Measurements from ENCODE around the gene NR1D2. TPM values are rescaled to one million over a fixed set of nuclear protein-coding genes. Genes with fewer than 3 reads are reported as not detected.

NR1D2 gene
- total and polyA plus RNA-seq, 2 donors: 8.2 to 12.7 TPM

GRCh38 chr3:23961913-23962312 lies 16.8 kb downstream of the NR1D2 start:
- DNase-seq (ENCODE audit: low read depth in 6 of 9, low spot score in 9 of 9): no peak
- H3K9me3 ChIP-seq (ENCODE audit: control insufficient read depth in 2 of 2, insufficient read depth in 1 of 2, low read length in 1 of 2): no peaks in the 10 kb centered on the region
- H3K36me3 ChIP-seq (ENCODE audit: control insufficient read depth in 2 of 2, insufficient read depth in 2 of 2, low read length in 1 of 2): peaks cover 5 to 13% of the 10 kb centered on the region in 2 donors
- peaks cover 0 to 3% of the 10 kb centered on the region in 2 donors for H3K4me1 ChIP-seq (ENCODE audit: control insufficient read depth in 2 of 2, insufficient read depth in 2 of 2, low read length in 2 of 2)
- no peak overlapping the region for H3K27ac ChIP-seq (ENCODE audit: low read depth in 1 of 2, low read length in 1 of 2)
- H3K27me3 ChIP-seq (ENCODE audit: control insufficient read depth in 2 of 2, insufficient read depth in 1 of 2, low read length in 1 of 2): no peaks in the 10 kb centered on the region
- no peak overlapping the region for H3K4me3 ChIP-seq (ENCODE audit: low read length in 2 of 2)
- WGBS: 99% methylated on average over 5 of the region's 5 CpGs

GRCh38 chr3:23964537-23965235 lies 19.6 kb downstream of the NR1D2 start:
- H3K27ac ChIP-seq (ENCODE audit: low read depth in 1 of 2, low read length in 1 of 2): no peak overlapping the region
- peaks cover 5 to 17% of the 10 kb centered on the region in 2 donors for H3K36me3 ChIP-seq (ENCODE audit: control insufficient read depth in 2 of 2, insufficient read depth in 2 of 2, low read length in 1 of 2)
- no peak overlapping the region for H3K4me3 ChIP-seq (ENCODE audit: low read length in 2 of 2)
- H3K9me3 ChIP-seq (ENCODE audit: control insufficient read depth in 2 of 2, insufficient read depth in 1 of 2, low read length in 1 of 2): no peaks in the 10 kb centered on the region
- WGBS: 96% methylated on average over 3 of the region's 3 CpGs
- H3K27me3 ChIP-seq (ENCODE audit: control insufficient read depth in 2 of 2, insufficient read depth in 1 of 2, low read length in 1 of 2): no peaks in the 10 kb centered on the region
- DNase-seq (ENCODE audit: low read depth in 6 of 9, low spot score in 9 of 9): no peak
- peaks cover 0 to 3% of the 10 kb centered on the region in 2 donors for H3K4me1 ChIP-seq (ENCODE audit: control insufficient read depth in 2 of 2, insufficient read depth in 2 of 2, low read length in 2 of 2)

GRCh38 chr3:23966328-23966727 lies 21.2 kb downstream of the NR1D2 start:
- no peak overlapping the region for H3K4me3 ChIP-seq (ENCODE audit: low read length in 2 of 2)
- DNase-seq (ENCODE audit: low read depth in 6 of 9, low spot score in 9 of 9): no peak
- H3K27ac ChIP-seq (ENCODE audit: low read depth in 1 of 2, low read length in 1 of 2): no peak overlapping the region
- 93% methylated on average over 1 of the region's 1 CpG for WGBS
- no peaks in the 10 kb centered on the region for H3K27me3 ChIP-seq (ENCODE audit: control insufficient read depth in 2 of 2, insufficient read depth in 1 of 2, low read length in 1 of 2)
- peaks cover 5 to 17% of the 10 kb centered on the region in 2 donors for H3K36me3 ChIP-seq (ENCODE audit: control insufficient read depth in 2 of 2, insufficient read depth in 2 of 2, low read length in 1 of 2)
- peaks cover 0 to 3% of the 10 kb centered on the region in 2 donors for H3K4me1 ChIP-seq (ENCODE audit: control insufficient read depth in 2 of 2, insufficient read depth in 2 of 2, low read length in 2 of 2)
- H3K9me3 ChIP-seq (ENCODE audit: control insufficient read depth in 2 of 2, insufficient read depth in 1 of 2, low read length in 1 of 2): no peaks in the 10 kb centered on the region

GRCh38 chr3:23968463-23969184 lies 23.5 kb downstream of the NR1D2 start:
- no peak for DNase-seq (ENCODE audit: low read depth in 6 of 9, low spot score in 9 of 9)
- WGBS: 98% methylated on average over 5 of the region's 5 CpGs
- peaks cover 5 to 10% of the 10 kb centered on the region in 2 donors for H3K36me3 ChIP-seq (ENCODE audit: control insufficient read depth in 2 of 2, insufficient read depth in 2 of 2, low read length in 1 of 2)
- no peaks in the 10 kb centered on the region for H3K27me3 ChIP-seq (ENCODE audit: control insufficient read depth in 2 of 2, insufficient read depth in 1 of 2, low read length in 1 of 2)
- no peak overlapping the region for H3K4me3 ChIP-seq (ENCODE audit: low read length in 2 of 2)
- no peaks in the 10 kb centered on the region for H3K9me3 ChIP-seq (ENCODE audit: control insufficient read depth in 2 of 2, insufficient read depth in 1 of 2, low read length in 1 of 2)
- H3K27ac ChIP-seq (ENCODE audit: low read depth in 1 of 2, low read length in 1 of 2): no peak overlapping the region
- peaks cover 0 to 3% of the 10 kb centered on the region in 2 donors for H3K4me1 ChIP-seq (ENCODE audit: control insufficient read depth in 2 of 2, insufficient read depth in 2 of 2, low read length in 2 of 2)

- H3K27me3 ChIP-seq (ENCODE audit: control insufficient read depth in 2 of 2, insufficient read depth in 1 of 2, low read length in 1 of 2): no peaks in the 10 kb centered on the region
- peaks cover 0 to 3% of the 10 kb centered on the region in 2 donors for H3K4me1 ChIP-seq (ENCODE audit: control insufficient read depth in 2 of 2, insufficient read depth in 2 of 2, low read length in 2 of 2)
- H3K36me3 ChIP-seq (ENCODE audit: control insufficient read depth in 2 of 2, insufficient read depth in 2 of 2, low read length in 1 of 2): peaks cover 5 to 10% of the 10 kb centered on the region in 2 donors
- H3K9me3 ChIP-seq (ENCODE audit: control insufficient read depth in 2 of 2, insufficient read depth in 1 of 2, low read length in 1 of 2): no peaks in the 10 kb centered on the region
- no peak overlapping the region for H3K4me3 ChIP-seq (ENCODE audit: low read length in 2 of 2)
- no peak overlapping the region for H3K27ac ChIP-seq (ENCODE audit: low read depth in 1 of 2, low read length in 1 of 2)
- WGBS: 99% methylated on average over 4 of the region's 4 CpGs
- DNase-seq (ENCODE audit: low read depth in 6 of 9, low spot score in 9 of 9): no peak
Observed at GRCh38 chr3:23969393-23969792, 24.3 kb downstream of the NR1D2 start.

- H3K27me3 ChIP-seq (ENCODE audit: control insufficient read depth in 2 of 2, insufficient read depth in 1 of 2, low read length in 1 of 2): no peaks in the 10 kb centered on the region
- H3K4me1 ChIP-seq (ENCODE audit: control insufficient read depth in 2 of 2, insufficient read depth in 2 of 2, low read length in 2 of 2): no peaks in the 10 kb centered on the region
- WGBS: 95% methylated on average over 1 of the region's 1 CpG
- H3K27ac ChIP-seq (ENCODE audit: low read depth in 1 of 2, low read length in 1 of 2): no peak overlapping the region
- peaks cover 0 to 4% of the 10 kb centered on the region in 2 donors for H3K9me3 ChIP-seq (ENCODE audit: control insufficient read depth in 2 of 2, insufficient read depth in 1 of 2, low read length in 1 of 2)
- H3K36me3 ChIP-seq (ENCODE audit: control insufficient read depth in 2 of 2, insufficient read depth in 2 of 2, low read length in 1 of 2): peaks cover 0 to 7% of the 10 kb centered on the region in 2 donors
- no peak overlapping the region for H3K4me3 ChIP-seq (ENCODE audit: low read length in 2 of 2)
- no peak for DNase-seq (ENCODE audit: low read depth in 6 of 9, low spot score in 9 of 9)
Observed at GRCh38 chr3:23971684-23972083, 26.6 kb downstream of the NR1D2 start.

- no peaks in the 10 kb centered on the region for H3K27me3 ChIP-seq (ENCODE audit: control insufficient read depth in 2 of 2, insufficient read depth in 1 of 2, low read length in 1 of 2)
- no peak for DNase-seq (ENCODE audit: low read depth in 6 of 9, low spot score in 9 of 9)
- peaks cover 3% of the 10 kb centered on the region in 2 donors for H3K36me3 ChIP-seq (ENCODE audit: control insufficient read depth in 2 of 2, insufficient read depth in 2 of 2, low read length in 1 of 2)
- no peaks in the 10 kb centered on the region for H3K4me1 ChIP-seq (ENCODE audit: control insufficient read depth in 2 of 2, insufficient read depth in 2 of 2, low read length in 2 of 2)
- no peak overlapping the region for H3K4me3 ChIP-seq (ENCODE audit: low read length in 2 of 2)
- peaks cover 0 to 8% of the 10 kb centered on the region in 2 donors for H3K9me3 ChIP-seq (ENCODE audit: control insufficient read depth in 2 of 2, insufficient read depth in 1 of 2, low read length in 1 of 2)
- 88% methylated on average over 4 of the region's 4 CpGs for WGBS
- H3K27ac ChIP-seq (ENCODE audit: low read depth in 1 of 2, low read length in 1 of 2): no peak overlapping the region
Observed at GRCh38 chr3:23976555-23976954, 31.5 kb downstream of the NR1D2 start.

- H3K27me3 ChIP-seq (ENCODE audit: control insufficient read depth in 2 of 2, insufficient read depth in 1 of 2, low read length in 1 of 2): no peaks in the 10 kb centered on the region
Observed at GRCh38 chr3:23979569-23979968, 34.5 kb downstream of the NR1D2 start.

GRCh38 chr3:23981136-23981535 lies 36.0 kb downstream of the NR1D2 start:
- Histone ChIP-seq H3K9me3 (ENCODE audit: control insufficient read depth in 2 of 2, insufficient read depth in 1 of 2, low read length in 1 of 2) (peaks cover 0 to 14% of the 10 kb centered on the region in 2 donors), H3K4me1 (ENCODE audit: control insufficient read depth in 2 of 2, insufficient read depth in 2 of 2, low read length in 2 of 2) (no peaks in the 10 kb centered on the region), H3K27ac (ENCODE audit: low read depth in 1 of 2, low read length in 1 of 2) (no peak overlapping the region), H3K4me3 (ENCODE audit: low read length in 2 of 2) (no peak overlapping the region), H3K36me3 (ENCODE audit: control insufficient read depth in 2 of 2, insufficient read depth in 2 of 2, low read length in 1 of 2) (peaks cover 0 to 3% of the 10 kb centered on the region in 2 donors), H3K27me3 (ENCODE audit: control insufficient read depth in 2 of 2, insufficient read depth in 1 of 2, low read length in 1 of 2) (no peaks in the 10 kb centered on the region)
- 98% methylated on average over 7 of the region's 7 CpGs for WGBS
- DNase-seq (ENCODE audit: low read depth in 6 of 9, low spot score in 9 of 9): no peak

More at GRCh38 chr3:23979569-23979968, 34.5 kb downstream of the NR1D2 start:
- peaks cover 0 to 3% of the 10 kb centered on the region in 2 donors for H3K36me3 ChIP-seq (ENCODE audit: control insufficient read depth in 2 of 2, insufficient read depth in 2 of 2, low read length in 1 of 2)
- no peak for DNase-seq (ENCODE audit: low read depth in 6 of 9, low spot score in 9 of 9)
- no peaks in the 10 kb centered on the region for H3K4me1 ChIP-seq (ENCODE audit: control insufficient read depth in 2 of 2, insufficient read depth in 2 of 2, low read length in 2 of 2)
- H3K27ac ChIP-seq (ENCODE audit: low read depth in 1 of 2, low read length in 1 of 2): no peak overlapping the region
- peaks cover 0 to 14% of the 10 kb centered on the region in 2 donors for H3K9me3 ChIP-seq (ENCODE audit: control insufficient read depth in 2 of 2, insufficient read depth in 1 of 2, low read length in 1 of 2)
- H3K4me3 ChIP-seq (ENCODE audit: low read length in 2 of 2): no peak overlapping the region
